Medulla oblongata (tissue), 1 donor: Measurements from ENCODE around the gene PSME3.
"Not testable (repeated sequence)": the region's sequence is repeated elsewhere in the genome, so short reads cannot be mapped to it uniquely, and the experiment has no call there.

Source experiments
- DNase-seq: peaks from one replicate; pipeline ENCODE4 v3.0.0-alpha.2; 2015; ENCODE audit errors: extremely low spot score

PSME3 gene

GRCh38 chr17:42851371-42852240 lies 18.4 kb downstream of the PSME3 start:
- DNase-seq, result not testable (repeated sequence)

- no peak for DNase-seq
Observed at GRCh38 chr17:42852351-42852750, 19.2 kb downstream of the PSME3 start.

- no peak for DNase-seq
Observed at GRCh38 chr17:42853004-42853403, 19.8 kb downstream of the PSME3 start.

- no peak for DNase-seq
Observed at GRCh38 chr17:42853597-42853967, 20.4 kb downstream of the PSME3 start.

GRCh38 chr17:42853968-42854790 lies 21.0 kb downstream of the PSME3 start:
- DNase-seq, result no peak

- DNase-seq, result no peak
Observed at GRCh38 chr17:42855048-42855596, 21.9 kb downstream of the PSME3 start.

GRCh38 chr17:42856093-42856492 lies 22.9 kb downstream of the PSME3 start:
- DNase-seq, result not testable (repeated sequence)

- DNase-seq, result not testable (repeated sequence)
Observed at GRCh38 chr17:42856516-42856915, 23.3 kb downstream of the PSME3 start.

- no peak for DNase-seq
Observed at GRCh38 chr17:42857389-42857788, 24.2 kb downstream of the PSME3 start.

GRCh38 chr17:42865638-42866094 lies 32.5 kb downstream of the PSME3 start:
- DNase-seq, result no peak

GRCh38 chr17:42866216-42866615 lies 33.0 kb downstream of the PSME3 start:
- DNase-seq, result no peak

GRCh38 chr17:42866631-42867575 lies 33.7 kb downstream of the PSME3 start:
- no peak for DNase-seq

GRCh38 chr17:42867694-42868261 lies 34.6 kb downstream of the PSME3 start:
- DNase-seq, result not testable (repeated sequence)

GRCh38 chr17:42868338-42868737 lies 35.1 kb downstream of the PSME3 start:
- DNase-seq, result no peak

GRCh38 chr17:42871647-42872046 lies 38.5 kb downstream of the PSME3 start:
- no peak for DNase-seq

- no peak for DNase-seq
Observed at GRCh38 chr17:42872251-42872965, 39.2 kb downstream of the PSME3 start.

- no peak for DNase-seq
Observed at GRCh38 chr17:42873315-42873714, 40.1 kb downstream of the PSME3 start.

- DNase-seq, result not testable (repeated sequence)
Observed at GRCh38 chr17:42873932-42874695, 40.9 kb downstream of the PSME3 start.

GRCh38 chr17:42877037-42877436 lies 43.8 kb downstream of the PSME3 start:
- DNase-seq, result no peak
